GM18498 (cell line): ENCODE measurements around the gene HMGN1.

ENCODE experiments used
- ATAC-seq: cut with Tn5 transposase; IDR thresholded peaks from one replicate; pipeline ENCODE4 v1.9.1; 2021; ENCODE audit warnings: mild to moderate bottlenecking, moderate library complexity; ENCODE audit not compliant: unreplicated experiment

Gene HMGN1

GRCh38 chr21:39334611-39335010, 14.3 kb downstream of the HMGN1 start:
- no peak for ATAC-seq

DNA sequence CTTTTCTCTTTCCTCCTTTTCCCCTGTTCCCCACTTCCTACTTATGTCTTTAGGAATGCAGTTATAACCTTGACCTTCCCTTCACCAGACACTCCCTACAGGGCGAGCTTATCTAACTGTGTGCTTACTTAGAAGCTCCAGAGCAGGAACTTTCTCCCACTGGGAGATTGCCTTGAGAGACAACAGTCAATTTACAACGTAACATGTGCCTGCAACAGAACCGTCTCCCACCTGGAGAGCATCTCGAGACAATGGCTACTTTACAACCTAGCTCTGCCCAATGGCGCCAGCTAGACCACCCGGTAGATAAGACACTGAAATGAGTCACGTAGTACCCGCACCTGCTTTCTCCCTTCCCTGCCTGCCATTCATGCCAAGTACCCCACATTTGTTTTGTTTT, 16.7 kb downstream of the HMGN1 start:
- no peak for ATAC-seq

- ATAC-seq, result no peak
Observed at GRCh38 chr21:39330001-39330400, 18.9 kb downstream of the HMGN1 start.

- no peak for ATAC-seq
Observed at GRCh38 chr21:39327727-39328126, 21.2 kb downstream of the HMGN1 start.

DNA sequence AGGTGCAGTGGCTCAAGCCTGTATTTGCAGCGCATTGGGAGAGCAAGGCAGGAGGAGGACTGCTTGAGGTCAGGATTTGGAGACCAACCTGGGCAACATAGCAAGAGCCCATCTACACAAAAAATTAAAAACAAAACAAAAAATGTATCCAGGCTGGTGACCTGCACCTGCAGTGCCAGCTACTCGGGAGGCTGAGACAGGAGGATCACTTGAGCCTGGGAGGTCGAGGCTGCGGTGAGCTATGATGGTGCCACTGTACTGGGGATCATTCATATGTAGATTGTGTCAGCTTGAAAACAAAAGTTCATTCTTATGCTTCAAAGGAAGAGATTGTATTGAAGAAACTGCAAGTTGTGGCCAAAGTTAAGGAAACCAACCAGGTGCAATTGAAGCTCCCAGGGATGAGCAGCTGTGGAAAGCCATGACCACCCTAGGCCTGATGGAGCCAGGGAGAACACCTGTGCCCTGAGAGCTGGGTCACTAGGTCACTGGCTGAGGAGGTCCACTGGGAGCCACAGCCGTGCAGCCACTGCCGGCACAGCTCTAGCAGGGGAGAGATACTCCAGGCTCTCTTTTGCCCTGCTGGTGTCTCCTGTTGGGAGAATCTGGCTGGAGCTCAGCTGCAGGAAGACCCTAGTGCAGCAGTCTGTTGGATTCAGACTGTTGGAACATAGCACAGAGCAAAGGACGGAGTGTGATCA, 22.1 kb downstream of the HMGN1 start:
- no peak for ATAC-seq

GRCh38 chr21:39325458-39325857, 23.4 kb downstream of the HMGN1 start:
- ATAC-seq, result no peak

DNA sequence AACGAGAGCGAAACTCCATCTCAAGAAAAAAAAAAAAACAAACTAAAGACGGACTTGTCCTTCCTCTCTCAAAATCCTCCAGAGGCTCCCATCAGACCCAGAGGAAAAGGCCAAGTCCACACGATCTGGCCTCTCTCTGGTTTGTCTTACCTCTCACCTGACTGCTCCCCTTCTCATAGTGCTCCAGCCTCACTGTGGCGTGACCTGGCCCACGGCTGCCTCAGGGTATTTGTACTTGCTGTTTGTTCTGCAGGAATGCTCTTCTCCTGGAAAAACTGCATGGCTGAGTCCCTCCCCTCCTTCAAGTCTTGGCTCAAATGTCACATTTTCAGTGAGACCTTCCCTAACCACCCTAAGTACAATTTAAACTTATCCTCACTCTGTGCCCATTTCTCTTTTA, 27.5 kb downstream of the HMGN1 start:
- ATAC-seq, result no peak

DNA sequence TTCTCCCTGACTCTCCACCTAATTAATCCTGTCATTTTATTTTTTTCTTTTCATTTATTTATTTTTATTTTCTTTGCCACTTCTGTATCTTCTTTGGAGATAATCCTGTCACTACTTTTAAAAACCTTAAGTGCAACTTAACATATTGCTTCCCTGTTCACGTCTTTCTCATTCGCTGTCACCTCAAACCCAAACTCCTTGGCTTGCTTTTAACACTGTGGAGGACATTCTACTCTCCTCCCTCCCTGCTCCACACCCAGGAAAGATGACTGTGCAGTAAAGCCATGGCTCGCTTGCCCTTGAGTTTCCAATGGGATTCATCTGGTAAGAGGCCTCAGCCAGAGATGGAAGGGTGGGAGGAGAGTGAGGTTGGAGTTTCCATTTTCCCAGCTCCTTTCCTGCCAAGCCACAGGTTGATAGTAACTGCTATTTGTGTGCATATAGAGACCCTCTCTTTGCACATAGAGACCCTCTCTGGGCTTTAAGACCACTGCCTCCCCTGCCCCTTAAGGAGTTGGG, 29.0 kb downstream of the HMGN1 start:
- no peak for ATAC-seq

DNA sequence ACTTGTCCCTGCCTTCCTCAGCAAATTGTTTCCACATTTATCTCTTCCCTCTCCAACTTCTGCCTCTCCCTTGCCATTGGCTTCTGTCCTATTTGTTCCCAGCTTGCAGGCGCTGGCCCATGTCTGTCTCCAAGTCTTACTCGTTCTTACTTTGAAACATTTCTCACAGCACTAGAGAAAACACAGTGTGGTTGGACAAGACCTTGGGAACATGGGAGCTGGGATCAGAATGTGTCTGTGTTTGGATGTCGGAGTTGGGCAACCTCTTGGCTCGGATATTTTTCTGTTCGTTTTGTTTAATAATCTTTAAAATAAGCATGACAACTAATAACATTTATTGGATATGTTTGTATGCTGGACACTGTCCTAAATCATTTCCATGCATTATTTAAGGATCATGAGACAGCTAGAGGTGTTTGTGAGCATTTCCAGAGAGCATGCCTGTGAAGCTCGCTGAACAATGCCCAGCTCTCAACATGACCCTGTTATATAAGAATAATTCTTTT, 29.6 kb downstream of the HMGN1 start:
- no peak for ATAC-seq

GRCh38 chr21:39318091-39318959, 30.6 kb downstream of the HMGN1 start:
- ATAC-seq, result no peak

GRCh38 chr21:39317134-39318090, 31.5 kb downstream of the HMGN1 start:
- no peak for ATAC-seq

- no peak for ATAC-seq
Observed at GRCh38 chr21:39316729-39317128, 32.2 kb downstream of the HMGN1 start.

- no peak for ATAC-seq
Observed at GRCh38 chr21:39315603-39316445, 33.1 kb downstream of the HMGN1 start.

DNA sequence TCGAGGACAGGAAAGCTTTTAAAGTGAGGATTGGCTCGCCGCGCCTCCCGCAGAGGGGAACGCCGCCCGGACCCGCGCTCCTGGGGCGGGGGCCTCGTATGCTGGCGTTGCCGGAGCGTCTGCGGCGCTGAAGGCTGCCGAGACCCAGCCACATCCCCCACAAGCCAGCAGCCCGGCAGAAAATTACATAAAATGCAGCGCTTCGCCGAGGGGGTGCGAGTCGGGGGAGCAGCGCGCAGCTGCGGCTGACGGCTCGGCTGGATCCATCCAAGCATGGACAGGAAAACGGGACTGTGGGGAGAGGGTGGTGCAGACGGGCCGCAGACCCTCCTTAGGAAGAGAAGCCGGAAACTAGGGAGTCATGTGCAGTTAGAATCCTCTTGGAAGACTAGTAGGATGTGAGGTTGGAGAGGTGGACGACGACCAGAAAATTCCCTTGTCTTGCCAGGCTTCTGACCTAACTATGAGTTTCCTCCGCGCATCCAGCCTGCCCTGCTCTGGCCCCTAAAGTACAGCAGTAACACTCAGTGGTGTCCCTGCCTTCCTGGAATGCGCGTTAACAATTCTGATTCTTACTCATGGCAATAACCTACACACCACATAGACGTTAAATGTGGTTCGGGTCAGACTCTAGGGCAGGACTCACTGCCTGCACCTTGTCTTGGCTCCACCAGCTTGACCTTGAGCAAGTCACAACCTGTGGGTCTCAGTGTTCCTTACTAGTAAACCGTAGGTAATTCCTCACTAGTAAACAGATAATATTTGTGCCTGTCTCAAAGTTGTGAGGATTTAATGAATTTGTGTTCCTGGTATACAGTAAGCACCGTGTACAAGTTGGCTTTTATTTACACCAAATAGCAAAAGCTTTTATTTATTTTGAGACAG, 34.5 kb downstream of the HMGN1 start:
- ATAC-seq, result peak; percentile 16

GRCh38 chr21:39313571-39314142, 35.2 kb downstream of the HMGN1 start, which contains the start of gene BRWD1:
Gene BRWD1, minus strand, starts transcription at chr21:39313632. Its CDS starts 141 bp downstream, at chr21:39313491.
- peak; percentile 62 for ATAC-seq

DNA sequence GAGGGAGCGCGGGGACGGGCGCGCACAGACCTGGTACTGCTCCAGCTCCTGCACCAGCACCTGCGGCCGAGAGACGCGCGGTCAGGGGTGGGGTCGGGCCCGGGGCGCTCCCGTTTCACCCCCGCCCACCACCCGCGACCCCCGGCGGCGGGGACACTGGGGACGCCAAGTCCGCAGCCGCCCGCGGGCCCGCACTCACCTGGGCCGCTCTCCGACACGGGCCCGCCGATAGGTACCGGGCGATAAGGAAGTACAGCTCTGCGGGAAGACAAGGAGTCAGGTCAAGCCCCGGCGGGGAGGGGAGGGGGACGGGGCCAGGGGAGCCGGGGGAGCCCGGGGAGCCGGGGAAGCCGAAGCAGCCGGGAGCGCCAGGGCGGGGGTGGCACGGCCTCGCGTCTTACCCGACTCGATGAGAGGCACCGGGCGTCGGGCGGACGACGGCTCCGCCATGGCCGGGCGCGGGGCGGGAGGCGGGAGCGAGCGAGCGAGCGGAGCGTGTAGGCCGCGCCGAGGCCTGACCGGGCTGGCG, 35.8 kb downstream of the HMGN1 start:
- peak; percentile 8 for ATAC-seq

DNA sequence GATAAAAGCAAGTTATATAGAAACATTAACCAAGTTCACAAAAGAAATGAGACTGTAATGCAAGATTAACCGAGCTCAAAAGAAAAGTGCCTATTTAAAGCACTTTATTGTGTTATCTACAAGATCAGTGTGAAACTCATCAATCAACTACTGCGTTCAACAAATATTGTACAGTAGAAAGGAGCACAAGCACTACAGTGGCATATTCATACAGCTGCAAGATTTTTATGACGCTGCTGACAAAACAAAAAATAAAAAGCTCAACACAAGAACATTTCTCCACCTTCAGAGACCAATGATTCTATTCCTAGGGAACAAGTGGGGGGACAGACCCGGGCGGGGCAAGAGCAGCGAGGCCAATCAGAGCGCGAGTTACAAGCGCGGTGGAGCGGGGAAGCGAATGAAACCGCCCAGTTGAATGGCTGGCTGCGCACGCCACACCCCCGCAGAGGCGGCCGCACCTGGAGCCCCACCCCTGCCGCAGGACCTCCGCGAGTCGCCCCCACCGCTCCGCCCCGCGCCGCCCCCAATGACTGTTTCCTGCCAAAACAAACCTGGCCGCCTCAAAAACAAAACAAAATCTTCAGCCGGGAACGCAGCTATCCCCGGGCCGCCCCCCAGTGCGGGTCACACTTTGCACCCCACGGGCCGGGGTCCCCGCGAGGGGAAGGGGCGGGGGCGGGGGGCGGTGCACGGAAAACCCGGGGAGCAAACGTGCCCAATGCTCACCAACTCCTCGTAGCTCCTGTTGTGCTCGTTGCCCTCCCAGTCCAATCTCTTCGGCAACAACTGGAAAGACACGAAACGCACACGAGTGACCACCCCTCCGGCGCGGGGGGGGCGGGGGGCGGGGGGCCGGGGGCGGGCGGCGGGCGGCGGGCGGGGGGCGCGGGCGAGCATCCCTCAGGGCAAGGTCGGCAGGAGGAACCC, 36.5 kb downstream of the HMGN1 start:
- peak; percentile 82 for ATAC-seq
